Globus pallidus (tissue), 1 donor: Measurements from ENCODE around the gene CHMP3.

Experiments
- DNase-seq: peaks from one replicate; pipeline ENCODE4 v3.0.0-alpha.2; 2015; ENCODE audit warnings: low spot score

The CHMP3 gene

DNA sequence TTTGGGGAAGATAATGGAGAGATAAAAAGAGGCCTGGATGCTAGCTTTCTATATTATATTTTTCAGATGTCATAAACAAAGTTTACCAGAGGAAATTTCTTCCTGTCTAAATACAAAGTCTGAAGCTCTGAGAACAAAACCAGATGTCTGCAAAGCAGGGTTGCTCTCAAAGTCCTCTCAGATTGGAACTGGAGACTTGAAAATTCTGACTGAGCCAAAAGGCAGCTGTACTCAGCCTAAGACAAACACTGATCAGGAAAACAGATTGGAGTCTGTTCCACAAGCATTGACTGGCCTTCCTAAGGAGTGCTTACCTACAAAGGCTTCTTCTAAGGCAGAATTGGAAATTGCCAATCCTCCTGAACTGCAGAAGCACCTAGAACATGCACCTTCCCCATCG lies 96.9 kb downstream of the CHMP3 start:
- DNase-seq: no peak

DNA sequence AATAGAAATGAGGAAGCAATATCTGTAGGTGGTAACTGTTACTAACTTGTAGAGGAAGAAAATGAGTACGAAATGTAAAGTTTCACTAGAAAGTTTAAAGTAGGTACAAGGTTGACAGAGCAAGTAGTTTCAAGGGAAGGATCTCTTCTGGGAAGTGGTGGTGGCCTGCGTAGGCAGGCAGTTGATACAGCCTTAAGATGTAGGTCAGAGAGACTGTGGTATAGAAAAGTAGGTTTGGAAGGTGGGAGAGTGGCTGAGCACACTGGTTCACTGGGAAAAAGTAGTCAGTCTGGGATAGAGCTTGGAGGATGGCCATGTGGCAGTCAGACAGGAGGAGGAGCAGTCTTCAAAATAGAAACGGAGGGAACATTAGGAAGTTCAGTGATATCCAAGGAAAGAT lies 98.6 kb downstream of the CHMP3 start:
- no peak for DNase-seq

DNA sequence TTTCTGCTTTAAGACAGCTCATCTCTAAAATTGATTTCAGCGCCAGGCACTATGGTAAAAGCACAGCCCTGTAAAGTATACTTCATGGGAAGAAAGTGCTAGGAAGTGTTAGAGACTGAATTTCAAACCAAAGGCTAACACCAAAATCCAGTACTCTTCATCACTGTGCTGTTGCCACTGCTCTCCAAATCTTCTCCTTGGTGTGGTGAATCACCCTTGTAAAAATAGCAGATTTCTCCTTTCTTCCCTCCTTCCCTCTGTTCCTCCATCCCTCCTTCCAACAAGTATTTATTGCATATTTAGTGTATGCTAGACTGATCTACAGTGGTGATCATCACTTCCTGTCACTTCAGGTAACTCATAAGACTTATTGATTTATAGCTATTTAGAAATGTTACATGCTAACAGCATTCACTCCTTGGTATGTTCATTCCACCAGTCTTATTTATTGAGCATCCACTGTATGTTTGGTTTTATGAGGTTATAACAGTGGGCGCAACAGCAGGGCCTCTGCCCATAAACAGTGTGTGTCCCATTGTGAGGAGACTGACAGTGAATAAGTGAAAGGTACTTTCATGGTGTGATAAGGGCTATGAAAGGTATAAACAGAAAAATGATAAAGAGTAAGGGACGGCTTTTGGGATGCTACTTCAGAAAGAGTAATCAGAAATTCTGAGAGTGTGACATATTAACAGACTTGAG lies 102.0 kb downstream of the CHMP3 start:
- DNase-seq: no peak

DNA sequence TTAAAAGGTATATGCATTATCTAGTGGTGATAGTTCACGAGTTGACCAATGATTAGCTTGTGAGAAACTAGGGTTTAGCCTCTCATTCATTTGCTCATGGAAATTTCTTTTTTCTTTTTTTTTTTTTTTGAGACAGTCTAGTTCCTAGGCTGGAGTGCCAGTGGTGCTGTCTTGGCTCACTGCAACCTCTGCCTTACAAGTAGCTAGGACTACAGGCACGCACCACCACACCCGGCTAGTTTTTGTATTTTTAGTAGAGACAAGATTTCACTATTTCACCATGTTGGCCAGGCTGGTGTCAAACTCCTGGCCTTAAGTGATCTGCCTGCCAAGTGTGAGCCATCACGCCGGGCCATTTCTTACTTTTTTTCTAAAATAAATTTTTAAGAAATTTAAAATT lies 108.1 kb downstream of the CHMP3 start:
- DNase-seq: no peak

DNA sequence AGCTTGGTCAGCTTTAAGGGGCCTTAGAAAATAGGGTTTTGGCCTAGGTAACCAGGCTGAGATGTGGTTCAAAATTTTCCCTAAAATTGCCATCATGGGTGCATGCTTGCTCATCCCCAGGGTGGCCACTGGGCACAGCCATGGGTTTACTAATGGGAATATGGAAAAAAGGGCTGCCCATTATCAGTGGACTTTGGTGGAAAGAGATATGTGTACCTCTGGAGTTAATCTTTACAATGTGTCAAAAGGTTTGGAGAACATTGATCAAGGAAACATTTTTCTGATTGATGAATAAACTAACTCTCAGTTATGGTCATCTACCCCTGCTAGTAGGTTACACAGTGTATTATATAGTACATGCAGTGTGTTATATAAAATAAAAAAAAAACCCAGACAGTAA lies 109.0 kb downstream of the CHMP3 start:
- no peak for DNase-seq

DNA sequence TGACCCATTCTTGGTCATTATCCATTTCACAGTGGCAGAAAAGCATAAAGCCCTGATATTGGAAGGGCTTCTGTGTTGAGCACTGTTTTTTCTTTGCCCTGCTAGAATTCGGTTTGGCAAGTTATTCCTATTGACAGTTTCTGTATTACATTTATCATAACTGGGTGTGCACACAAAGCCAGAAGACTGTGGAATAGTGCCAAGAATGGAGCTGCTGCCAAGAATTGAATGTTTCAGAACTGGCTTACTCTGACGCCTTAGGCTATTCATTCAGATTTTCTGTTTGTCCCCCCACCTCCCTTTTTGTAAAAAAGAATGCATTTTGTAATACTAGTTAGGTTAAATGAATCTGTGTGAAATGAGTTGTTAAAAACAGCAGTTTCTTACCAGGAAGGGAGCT lies 109.4 kb downstream of the CHMP3 start:
- peak; percentile 50 for DNase-seq
